CD4-positive, CD25-positive, alpha-beta regulatory T cell (primary cell): ENCODE results near the gene EVC. TPM values are rescaled to one million over a fixed set of nuclear protein-coding genes. Genes with fewer than 3 reads are reported as not detected.
A peak's percentile ranks its signal among the peaks of the same experiment; 100 is the strongest.

Experiments
- ATAC-seq, 2 donors: fragments of 150-1000 bp; cut with Tn5 transposase; one replicate each; pipeline ENCODE4 v1.10.0; 2021; ENCODE audit warnings: low read depth in 2 of 2, moderate number of reproducible peaks in 2 of 2, moderate library complexity in 1 of 2
- DNase-seq, 3 donors: peaks; one replicate each; pipeline versions ENCODE4 v3.0.0 to v3.0.0-alpha.2; 2012 to 2022; ENCODE audit warnings: mixed read lengths in 1 of 3
- H3K27ac ChIP-seq: one replicate; pipeline ENCODE4 v1.7.0; 2013; ENCODE audit warnings: mild to moderate bottlenecking, low read length; ENCODE audit not compliant: insufficient read depth, poor library complexity, severe bottlenecking
- H3K27me3 ChIP-seq: one replicate; pipeline ENCODE4 v1.7.0; 2013; ENCODE audit warnings: low read length; ENCODE audit not compliant: control insufficient read depth, insufficient read depth
- H3K36me3 ChIP-seq: one replicate; pipeline ENCODE4 v1.7.0; 2013; ENCODE audit warnings: mild to moderate bottlenecking, low read length, moderate library complexity; ENCODE audit not compliant: control insufficient read depth, insufficient read depth
- H3K4me1 ChIP-seq: 2 replicates; pipeline ENCODE4 v1.7.0; 2013; ENCODE audit warnings: mild to moderate bottlenecking, low read length; ENCODE audit not compliant: insufficient read depth, control insufficient read depth, poor library complexity, severe bottlenecking
- H3K4me3 ChIP-seq: one replicate; pipeline ENCODE4 v1.7.0; 2013; ENCODE audit warnings: low read depth, mild to moderate bottlenecking, low read length, moderate library complexity
- H3K9me3 ChIP-seq, 2 experiments: 1 replicate in 1 of 2; 2 replicates in 1 of 2; pipeline ENCODE4 v1.7.0; 2013; ENCODE audit warnings: low read length in 2 of 2, mild to moderate bottlenecking in 1 of 2, moderate library complexity in 1 of 2; ENCODE audit not compliant: control insufficient read depth in 2 of 2
- H3K27ac Mint-ChIP-seq, 3 donors: one replicate each; pipeline ENCODE4 v1.8.0; 2020 to 2022; ENCODE audit warnings: mild to moderate bottlenecking in 3 of 3, mixed read lengths in 3 of 3, moderate library complexity in 2 of 3
- H3K27me3 Mint-ChIP-seq: one replicate; pipeline ENCODE4 v1.8.0; 2022; ENCODE audit warnings: mild to moderate bottlenecking, mixed read lengths
- H3K36me3 Mint-ChIP-seq: one replicate; pipeline ENCODE4 v1.8.0; 2020; ENCODE audit warnings: mixed read lengths
- H3K4me1 Mint-ChIP-seq, 4 donors: one replicate each; pipeline ENCODE4 v1.8.0; 2020 to 2022; ENCODE audit warnings: mixed read lengths in 4 of 4, mild to moderate bottlenecking in 1 of 4
- H3K4me3 Mint-ChIP-seq, 4 donors: one replicate each; pipeline ENCODE4 v1.8.0; 2020 to 2022; ENCODE audit warnings: mild to moderate bottlenecking in 4 of 4, mixed read lengths in 4 of 4, moderate library complexity in 3 of 4
- H3K9me3 Mint-ChIP-seq, 7 donors: one replicate each; pipeline ENCODE4 v1.8.0; 2020 to 2022; ENCODE audit warnings: mixed read lengths in 7 of 7, mild to moderate bottlenecking in 3 of 7, moderate library complexity in 2 of 7
- polyA plus RNA-seq, 4 donors: library from polyadenylated mRNA; unstranded; fragments of 300-500 nt; fragmentation: Illumina TruSeq; gene quantifications; one replicate each; pipeline ENCODE4 v1.2.3, GENCODE V29; 2021
- total RNA-seq: library from RNA; stranded (reverse); gene quantifications from one replicate; pipeline ENCODE4 v1.2.3, GENCODE V29; 2022

Gene EVC
- total and polyA plus RNA-seq, 5 donors from 2014 or later, result 0.02 to 4.6 TPM; not detected in 3

- DNase-seq (no peak), ATAC-seq (no peak)
- Histone ChIP-seq H3K36me3 (no peaks in the 10 kb centered on the region), H3K27ac (no peak overlapping the region), H3K9me3 (no peaks in the 10 kb centered on the region), H3K27me3 (no peaks in the 10 kb centered on the region), H3K4me3 (no peak overlapping the region), H3K4me1 (peaks cover 4% of the 10 kb centered on the region)
- Mint-ChIP-seq H3K4me3 (no peak overlapping the region), H3K27ac (no peak overlapping the region), H3K4me1 (peaks cover 0 to 9% (median 6%) of the 10 kb centered on the region in 4 donors), H3K27me3 (peaks cover 4% of the 10 kb centered on the region), H3K9me3 (peaks cover 0 to 10% (median 2%) of the 10 kb centered on the region in 7 donors), H3K36me3 (peaks cover 3% of the 10 kb centered on the region)
Observed at GRCh38 chr4:5703831-5704230, 7.2 kb upstream of the EVC start.

- Mint-ChIP-seq H3K9me3 (peaks cover 0 to 10% (median 2%) of the 10 kb centered on the region in 7 donors), H3K36me3 (peaks cover 3% of the 10 kb centered on the region), H3K4me3 (no peak overlapping the region), H3K4me1 (peaks cover 0 to 9% (median 6%) of the 10 kb centered on the region in 4 donors), H3K27me3 (peaks cover 4% of the 10 kb centered on the region), H3K27ac (peak overlapping the region in 1 of 3 donors; percentile 29)
- ATAC-seq (no peak), DNase-seq (no peak)
- Histone ChIP-seq H3K4me3 (no peak overlapping the region), H3K4me1 (peaks cover 4% of the 10 kb centered on the region), H3K36me3 (no peaks in the 10 kb centered on the region), H3K9me3 (no peaks in the 10 kb centered on the region), H3K27ac (no peak overlapping the region), H3K27me3 (no peaks in the 10 kb centered on the region)
Observed at GRCh38 chr4:5704276-5704675, 6.7 kb upstream of the EVC start.

- Mint-ChIP-seq H3K36me3 (peaks cover 7% of the 10 kb centered on the region), H3K4me3 (peak overlapping the region in 1 of 4 donors; percentile 63), H3K4me1 (peaks cover 0 to 13% (median 10%) of the 10 kb centered on the region in 4 donors), H3K27me3 (peaks cover 18% of the 10 kb centered on the region), H3K9me3 (peaks cover 0 to 9% (median 2%) of the 10 kb centered on the region in 7 donors), H3K27ac (no peak overlapping the region)
- Histone ChIP-seq H3K27ac (no peak overlapping the region), H3K9me3 (no peaks in the 10 kb centered on the region), H3K4me1 (peaks cover 4% of the 10 kb centered on the region), H3K4me3 (no peak overlapping the region), H3K36me3 (no peaks in the 10 kb centered on the region), H3K27me3 (peaks cover 4% of the 10 kb centered on the region)
- DNase-seq (no peak), ATAC-seq (no peak)
Observed at GRCh38 chr4:5705647-5706320, 5.2 kb upstream of the EVC start.

DNA sequence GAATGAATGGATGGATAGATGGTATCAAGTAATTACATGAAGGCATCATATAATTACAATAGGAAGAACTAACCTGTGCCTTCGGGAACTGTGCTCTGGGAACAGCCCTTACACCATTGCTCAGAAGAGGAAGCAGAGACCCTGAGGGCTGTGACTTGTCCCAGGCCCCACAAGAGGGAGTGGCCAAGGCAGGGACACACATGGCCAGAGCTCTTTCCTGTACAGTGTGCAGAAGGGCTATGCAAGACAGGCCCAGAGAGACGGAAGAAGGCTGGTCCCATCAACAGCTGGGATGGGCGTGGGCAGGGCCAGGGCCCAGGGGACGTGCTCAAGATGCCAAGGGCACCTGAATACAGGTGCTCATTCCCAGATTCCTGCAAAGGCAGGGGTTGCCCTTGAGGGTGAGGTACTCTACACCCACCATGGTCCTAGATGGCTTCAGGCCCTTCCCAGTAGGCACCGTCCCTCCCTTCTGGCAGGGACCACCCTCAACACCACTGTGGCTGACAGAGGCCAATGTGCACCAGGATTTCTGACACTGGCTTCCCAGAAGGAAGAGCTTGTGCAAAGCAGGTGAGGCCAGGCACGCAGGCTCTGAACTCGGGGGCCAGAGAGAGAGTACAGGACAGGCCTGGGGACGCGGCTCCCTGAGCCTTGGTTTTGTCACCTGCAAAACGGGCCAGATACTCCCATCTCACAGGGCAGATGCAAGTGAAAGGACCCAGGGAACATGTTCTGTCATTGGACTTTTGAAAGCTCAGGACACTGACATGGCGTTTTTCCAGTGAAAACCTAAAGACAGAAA, 4.3 kb upstream of the EVC start:
- no peak for ATAC-seq
- peaks cover 0 to 15% (median 10%) of the 10 kb centered on the region in 4 donors for H3K4me1 Mint-ChIP-seq
- H3K36me3 Mint-ChIP-seq, result peaks cover 7% of the 10 kb centered on the region
- peak overlapping the region in 1 of 3 donors; percentile 24 for H3K27ac Mint-ChIP-seq
- no peak for DNase-seq
- H3K9me3 Mint-ChIP-seq, result peaks cover 0 to 9% (median 1%) of the 10 kb centered on the region in 7 donors
- H3K27me3 Mint-ChIP-seq, result peaks cover 20% of the 10 kb centered on the region
- no peak overlapping the region for H3K27ac ChIP-seq
- H3K4me3 ChIP-seq, result no peak overlapping the region
- no peaks in the 10 kb centered on the region for H3K9me3 ChIP-seq
- peaks cover 4% of the 10 kb centered on the region for H3K4me1 ChIP-seq
- H3K27me3 ChIP-seq, result peaks cover 4% of the 10 kb centered on the region
- peak overlapping the region in 3 of 4 donors; percentile 28 to 66 (median 63) for H3K4me3 Mint-ChIP-seq
- no peaks in the 10 kb centered on the region for H3K36me3 ChIP-seq

DNA sequence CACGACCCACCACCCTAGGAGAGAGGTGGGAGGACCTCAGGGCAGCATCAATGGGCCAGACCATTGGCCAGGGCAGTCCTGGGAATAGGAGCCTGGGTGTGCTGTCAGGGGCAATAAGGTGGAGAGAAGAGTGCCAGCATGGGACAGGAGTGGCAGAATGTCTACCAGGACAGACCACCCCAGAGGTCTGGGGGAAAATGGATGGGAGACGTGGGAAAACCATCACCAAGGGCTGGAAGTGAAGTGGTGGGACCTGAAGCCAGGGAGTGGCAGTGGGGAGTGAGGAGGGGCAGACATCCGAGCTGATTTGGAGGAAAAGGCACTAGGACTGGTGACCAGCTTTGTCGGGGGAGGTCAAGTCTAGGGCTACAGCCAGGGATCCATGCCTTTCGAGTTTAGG, 3.6 kb upstream of the EVC start:
- ATAC-seq (no peak), DNase-seq (no peak)
- Mint-ChIP-seq H3K36me3 (peaks cover 4% of the 10 kb centered on the region), H3K4me3 (peak overlapping the region; percentile 32 to 66 (median 43)), H3K4me1 (peaks cover 0 to 22% (median 13%) of the 10 kb centered on the region in 4 donors), H3K9me3 (peaks cover 0 to 9% (median 1%) of the 10 kb centered on the region in 7 donors), H3K27ac (peak overlapping the region in 1 of 3 donors; percentile 24), H3K27me3 (peaks cover 26% of the 10 kb centered on the region)
- H3K27me3 ChIP-seq, result peaks cover 10% of the 10 kb centered on the region
- H3K4me3 ChIP-seq, result no peak overlapping the region
- H3K27ac ChIP-seq, result no peak overlapping the region
- no peaks in the 10 kb centered on the region for H3K36me3 ChIP-seq
- H3K9me3 ChIP-seq, result no peaks in the 10 kb centered on the region
- H3K4me1 ChIP-seq, result peaks cover 4% of the 10 kb centered on the region

GRCh38 chr4:5707778-5708448, 3.1 kb upstream of the EVC start:
- Histone ChIP-seq H3K27me3 (peaks cover 12% of the 10 kb centered on the region), H3K27ac (no peak overlapping the region), H3K9me3 (no peaks in the 10 kb centered on the region), H3K4me3 (no peak overlapping the region), H3K36me3 (no peaks in the 10 kb centered on the region), H3K4me1 (peaks cover 4% of the 10 kb centered on the region)
- Mint-ChIP-seq H3K4me1 (peaks cover 0 to 27% (median 14%) of the 10 kb centered on the region in 4 donors), H3K9me3 (peaks cover 0 to 11% (median 1%) of the 10 kb centered on the region in 7 donors), H3K27me3 (peaks cover 32% of the 10 kb centered on the region), H3K4me3 (peak overlapping the region; percentile 35 to 68 (median 62)), H3K36me3 (peaks cover 4% of the 10 kb centered on the region), H3K27ac (no peak overlapping the region)
- peak in 1 of 3 donors; percentile 0 for DNase-seq
- ATAC-seq, result peak in 1 of 2 donors; percentile 20

DNA sequence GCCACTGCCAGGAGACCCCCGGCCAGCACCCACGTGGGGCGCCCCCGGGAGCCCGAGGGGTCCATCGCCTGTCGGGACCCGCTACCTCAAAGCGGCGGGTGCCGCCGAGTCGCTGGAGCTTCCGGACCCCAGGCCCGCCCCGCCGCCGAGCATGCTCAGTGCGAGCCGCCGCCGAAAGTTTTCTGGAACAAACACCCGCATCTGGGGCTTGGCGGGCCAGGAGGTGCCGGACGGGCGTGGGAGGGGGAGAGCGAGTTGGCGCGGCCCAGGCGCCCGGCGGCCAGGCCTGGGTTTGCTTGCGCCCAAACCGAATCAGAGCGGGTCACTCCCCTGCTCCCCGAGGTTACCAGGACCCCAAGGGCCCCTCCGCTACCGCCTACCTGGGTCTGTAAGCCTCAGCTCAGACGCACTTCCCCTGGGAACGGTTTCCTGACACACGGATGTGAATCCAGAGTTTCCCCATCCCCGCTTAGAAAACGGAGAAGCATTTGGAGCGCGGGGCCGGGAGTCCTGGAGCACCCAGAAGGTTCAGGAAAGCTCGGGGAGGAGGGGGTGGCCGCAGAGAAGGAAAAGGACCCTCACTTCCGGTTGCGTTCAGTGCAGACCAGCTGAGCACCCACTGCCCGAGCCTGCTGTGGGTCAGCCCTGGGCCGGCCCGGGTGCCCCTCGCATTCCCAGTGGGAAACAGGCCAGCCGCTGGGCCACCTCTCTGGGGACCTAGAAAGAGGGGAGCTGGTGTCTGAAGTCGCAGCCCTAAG, 2.4 kb upstream of the EVC start, which contains the start of gene EVC2:
Gene EVC2 (minus strand): TSS at position 111 of the 758 bp plus-strand sequence. CDS start 46 bp downstream, at position 65.
- peak in 1 of 3 donors; percentile 11 for DNase-seq
- no peak within 1 kb of the TSS for H3K27ac ChIP-seq

More for the DNA sequence above, 2.4 kb upstream of the EVC start, which contains the start of gene EVC2:
- peak in 1 of 2 donors; percentile 22 for ATAC-seq
- Mint-ChIP-seq H3K27ac (peak within 1 kb of the TSS in 2 of 3 donors; percentile 20 to 24), H3K36me3 (peaks cover 4% of the 10 kb centered on the region), H3K9me3 (peaks cover 0 to 11% (median 1%) of the 10 kb centered on the region in 7 donors), H3K4me3 (peak within 1 kb of the TSS; percentile 35 to 68 (median 62)), H3K27me3 (peaks cover 32% of the 10 kb centered on the region), H3K4me1 (peaks cover 0 to 27% (median 14%) of the 10 kb centered on the region in 4 donors)
- Histone ChIP-seq H3K36me3 (no peaks in the 10 kb centered on the region), H3K9me3 (no peaks in the 10 kb centered on the region), H3K4me3 (no peak within 1 kb of the TSS), H3K4me1 (peaks cover 4% of the 10 kb centered on the region), H3K27me3 (peaks cover 12% of the 10 kb centered on the region)
